HG03354 (cell line): ENCODE measurements around the gene ZNF503.

ENCODE experiments used
- ATAC-seq: cut with Tn5 transposase; IDR thresholded peaks from one replicate; pipeline ENCODE4 v1.9.1; 2021; ENCODE audit warnings: mild to moderate bottlenecking; ENCODE audit not compliant: unreplicated experiment, poor library complexity, severe bottlenecking

The ZNF503 gene

DNA sequence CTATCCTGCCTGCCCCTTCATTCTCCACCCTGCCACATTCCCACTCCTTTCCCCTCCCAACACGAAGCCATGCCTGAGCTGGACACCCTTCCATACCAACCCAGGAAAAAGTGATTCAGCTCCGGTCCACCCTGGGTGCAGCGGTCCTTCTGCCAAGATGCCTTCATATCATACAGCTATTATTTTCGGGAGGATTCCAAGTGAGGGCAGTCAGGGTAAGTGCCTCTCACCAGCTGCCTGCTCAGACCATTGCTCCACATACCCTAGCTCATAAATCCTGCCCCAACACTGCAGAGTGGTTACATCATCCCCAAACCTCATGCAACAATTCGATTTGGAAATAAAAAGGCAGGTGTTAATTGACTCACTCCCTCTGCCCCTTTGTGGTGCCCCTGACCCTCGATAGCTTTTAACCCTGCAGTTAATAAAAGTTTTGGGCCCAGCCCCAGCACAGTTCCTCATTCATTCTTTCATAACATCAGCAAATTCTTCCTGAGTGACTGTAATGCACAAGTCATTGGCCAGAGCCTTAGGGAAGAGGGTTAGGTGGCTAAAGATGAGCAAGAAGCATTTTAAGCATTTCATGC lies 42.6 kb downstream of the ZNF503 start:
- ATAC-seq: no peak

DNA sequence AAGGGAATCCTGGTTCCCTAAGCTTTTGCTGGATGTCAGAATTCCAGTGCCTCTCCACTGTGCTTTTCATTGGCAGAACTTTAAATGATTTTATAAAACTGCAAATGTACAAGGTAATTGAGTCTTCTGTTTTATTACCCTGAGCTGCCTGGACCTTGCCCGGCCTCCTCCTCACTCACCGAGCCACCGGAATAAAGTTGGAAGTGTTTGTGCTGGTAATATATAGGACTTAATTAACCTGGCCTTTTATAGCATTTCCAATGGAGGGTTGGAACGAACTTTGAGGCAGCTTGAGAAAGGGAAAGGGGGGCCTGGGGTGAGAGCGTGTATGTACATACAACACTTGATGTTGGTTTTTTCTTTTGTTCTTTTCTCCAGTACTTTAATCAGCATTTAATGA lies 43.4 kb downstream of the ZNF503 start:
- ATAC-seq: no peak

DNA sequence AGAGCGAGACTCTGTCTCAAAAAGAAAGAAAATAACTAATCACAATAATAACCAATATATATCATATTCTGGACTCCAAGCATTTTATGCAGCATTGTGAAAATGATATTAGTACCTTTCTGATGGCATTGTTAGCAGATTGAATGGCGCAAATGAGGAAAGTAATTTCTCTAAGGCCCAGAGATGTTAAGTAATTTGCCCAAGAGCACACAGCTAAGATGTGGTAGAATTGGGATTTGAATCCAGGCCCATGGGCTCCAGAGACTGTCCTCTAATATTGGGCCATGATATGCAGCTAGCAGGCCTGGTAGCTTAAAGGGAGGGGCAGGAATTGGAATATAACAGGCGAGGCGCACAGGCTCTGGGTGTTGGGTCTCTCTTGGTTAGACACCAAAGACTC lies 44.1 kb downstream of the ZNF503 start:
- ATAC-seq: no peak

DNA sequence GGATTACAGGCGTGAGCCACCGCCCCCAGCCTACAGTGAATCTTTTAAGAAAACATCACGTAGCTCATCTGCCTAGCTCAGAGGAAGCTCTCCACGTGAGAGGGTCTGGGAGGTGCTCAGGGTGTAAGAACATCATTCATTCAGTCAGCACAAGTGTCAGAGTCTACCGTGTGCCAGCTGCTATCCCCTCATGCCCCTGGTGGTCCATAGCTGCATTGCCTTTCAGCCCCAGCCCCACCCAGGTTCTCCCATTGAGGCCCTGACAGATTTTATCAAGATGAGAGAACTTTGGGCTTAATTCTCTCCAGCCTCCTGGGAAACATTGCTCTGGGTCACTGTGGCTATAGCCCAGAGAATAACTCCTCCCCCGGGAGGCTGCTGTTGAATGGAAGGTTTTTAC lies 45.1 kb downstream of the ZNF503 start:
- ATAC-seq: no peak

DNA sequence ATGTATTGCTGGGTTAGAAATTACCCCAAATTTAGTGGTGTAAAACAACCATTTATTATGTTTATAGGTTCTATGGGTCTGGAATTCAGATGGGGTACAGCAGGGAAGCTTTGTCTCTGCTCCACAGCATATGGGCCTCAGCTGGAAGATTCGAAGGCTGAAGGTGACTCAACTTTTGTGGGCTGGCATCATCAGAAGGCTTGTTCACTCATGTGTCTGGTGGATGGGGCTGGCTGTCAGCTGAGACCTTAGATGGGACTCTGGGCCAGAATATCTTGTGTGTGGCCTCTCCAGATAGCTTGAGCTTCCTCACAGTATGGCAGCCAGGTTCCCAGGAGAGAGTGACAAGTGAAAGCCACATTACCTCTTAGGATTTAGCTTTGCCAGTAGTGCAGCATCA lies 45.9 kb downstream of the ZNF503 start:
- ATAC-seq: no peak

DNA sequence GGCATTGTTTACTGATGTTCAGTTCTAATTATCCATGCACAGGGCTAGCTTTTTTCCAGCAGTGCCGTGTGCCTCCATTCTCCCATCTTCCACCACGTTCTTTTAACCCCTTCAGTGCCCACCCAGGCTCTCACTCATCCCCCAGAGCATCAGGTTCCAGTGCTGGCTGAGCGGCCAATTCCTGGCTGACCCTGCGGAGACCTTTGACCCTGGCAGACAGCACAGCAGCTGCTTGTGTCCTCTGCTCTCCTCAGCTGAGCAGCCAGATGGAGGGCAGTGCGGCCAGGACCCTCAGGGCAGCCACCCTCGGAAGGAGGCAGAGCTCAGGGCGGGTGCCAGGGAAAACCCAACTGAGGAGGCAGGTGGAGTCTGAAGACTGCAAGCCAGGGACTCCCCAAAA lies 48.4 kb downstream of the ZNF503 start:
- no peak for ATAC-seq

DNA sequence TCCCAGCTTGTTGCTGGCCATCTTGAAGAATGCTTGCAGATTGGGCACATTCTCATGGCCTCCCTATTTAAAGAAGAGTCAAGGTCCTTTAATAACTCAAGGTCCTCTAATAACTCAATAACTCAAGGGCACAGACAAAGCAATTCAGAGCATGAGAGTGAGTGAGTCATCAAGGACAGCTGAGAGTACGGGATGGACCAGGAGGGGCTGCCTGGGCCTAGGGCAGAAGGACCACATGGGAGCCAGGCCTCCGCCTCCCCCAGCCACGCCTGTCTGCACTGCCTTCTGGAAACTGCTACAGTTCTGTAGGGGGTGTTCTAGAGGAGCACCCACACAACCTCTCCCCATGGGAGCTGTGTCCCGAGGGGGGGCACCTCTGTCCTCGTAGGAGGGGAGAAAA lies 48.9 kb downstream of the ZNF503 start:
- no peak for ATAC-seq

DNA sequence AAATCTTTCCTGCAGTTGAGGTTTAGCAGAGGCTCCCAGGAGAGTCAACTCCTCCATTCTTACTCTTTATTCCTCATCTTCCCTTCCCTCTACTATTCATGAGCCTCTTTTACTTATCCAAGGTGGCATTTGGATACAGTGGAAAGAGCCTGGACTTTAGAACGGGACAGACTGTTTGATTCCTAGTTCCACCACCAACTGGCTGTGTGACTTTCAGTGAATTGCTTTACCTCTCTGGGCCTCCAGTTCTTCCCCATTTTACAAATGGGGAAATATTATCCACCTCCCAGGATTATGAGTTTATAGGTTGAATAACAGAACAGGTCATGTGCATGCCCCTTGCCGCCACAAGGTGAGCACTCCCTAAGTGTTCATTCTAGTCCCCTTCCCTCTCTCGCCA lies 49.9 kb downstream of the ZNF503 start:
- ATAC-seq: no peak

DNA sequence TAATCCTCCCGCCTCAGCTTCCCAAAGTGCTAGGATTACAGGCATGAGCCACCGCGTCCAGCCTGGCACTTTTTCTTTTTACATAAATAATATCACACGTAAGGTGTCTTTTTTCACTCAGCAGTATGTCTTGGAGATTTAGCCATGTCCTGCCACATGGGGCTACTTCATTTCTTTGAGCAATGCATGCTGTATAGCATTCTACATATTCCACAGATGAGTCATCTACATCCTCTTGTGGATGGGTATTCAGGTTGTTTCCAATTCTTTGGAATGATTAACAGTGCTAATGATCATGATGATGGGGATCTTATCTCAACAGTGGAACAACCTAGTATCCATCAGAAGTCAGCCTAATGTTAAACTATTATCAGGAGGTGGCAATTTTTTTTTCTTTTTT lies 50.8 kb downstream of the ZNF503 start:
- no peak for ATAC-seq
